NCI-H1105 (cell line): Measurements from ENCODE around the gene PI4KB.
"Not testable (repeated sequence)": the region's sequence is repeated elsewhere in the genome, so short reads cannot be mapped to it uniquely, and the experiment has no call there.

ENCODE experiments used
- DNase-seq: peaks from one replicate; lab custom pipeline; 2025; lab: John Stamatoyannopoulos, UW

Gene PI4KB

GRCh38 chr1:151281225-151281968 is 45.8 kb downstream of the PI4KB start:
- peak; percentile 97 for DNase-seq

DNA sequence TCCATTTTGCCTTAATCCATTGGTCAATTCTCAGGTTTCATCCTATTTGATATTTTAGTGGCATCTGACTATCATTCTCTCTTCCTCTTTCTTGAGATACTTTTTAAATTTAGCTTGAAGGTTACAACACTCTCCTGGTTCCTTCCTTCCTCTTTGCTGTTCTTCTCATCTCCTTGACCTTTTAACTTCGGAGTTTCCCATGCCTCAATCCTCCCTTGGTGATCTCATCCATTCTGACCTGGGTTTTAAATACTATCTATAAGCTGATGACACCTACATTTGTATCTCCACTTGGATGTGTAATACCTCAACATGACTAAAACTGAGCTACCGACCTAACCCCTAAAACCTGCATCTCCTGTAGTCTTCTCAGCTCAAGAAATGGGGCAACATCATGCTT is 50.0 kb downstream of the PI4KB start:
- no peak for DNase-seq

- DNase-seq = not testable (repeated sequence)
Measured at GRCh38 chr1:151275341-151275740, 51.9 kb downstream of the PI4KB start.

DNA sequence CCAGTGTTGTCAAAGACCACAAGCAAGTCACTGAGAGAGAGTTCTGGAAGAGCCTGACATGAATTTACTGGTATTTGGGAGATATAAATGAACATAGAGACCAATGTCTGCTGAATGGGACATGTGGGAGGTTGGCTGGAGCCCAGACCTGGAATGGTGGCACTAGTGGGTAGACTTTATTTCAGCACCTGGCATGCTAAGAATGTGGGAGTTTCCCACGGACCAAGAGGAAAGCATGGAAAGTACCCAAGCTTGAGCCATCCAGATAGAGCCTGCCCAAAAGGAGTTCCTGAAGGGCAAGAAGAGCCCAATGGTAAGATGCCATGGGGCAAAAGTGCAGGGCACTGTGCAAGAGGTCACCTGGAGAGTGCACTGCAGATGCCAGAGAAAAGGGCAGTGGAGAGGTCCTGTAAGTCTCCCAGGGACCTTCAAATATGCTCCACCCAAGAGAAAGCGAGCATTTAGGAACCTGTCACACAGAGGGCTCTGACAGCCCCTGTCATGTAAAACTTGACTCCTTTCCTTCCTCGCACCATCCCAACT is 53.2 kb downstream of the PI4KB start:
- no peak for DNase-seq

GRCh38 chr1:151267760-151268159 is 59.5 kb downstream of the PI4KB start:
- DNase-seq = no peak

GRCh38 chr1:151266821-151267220 is 60.4 kb downstream of the PI4KB start:
- no peak for DNase-seq

DNA sequence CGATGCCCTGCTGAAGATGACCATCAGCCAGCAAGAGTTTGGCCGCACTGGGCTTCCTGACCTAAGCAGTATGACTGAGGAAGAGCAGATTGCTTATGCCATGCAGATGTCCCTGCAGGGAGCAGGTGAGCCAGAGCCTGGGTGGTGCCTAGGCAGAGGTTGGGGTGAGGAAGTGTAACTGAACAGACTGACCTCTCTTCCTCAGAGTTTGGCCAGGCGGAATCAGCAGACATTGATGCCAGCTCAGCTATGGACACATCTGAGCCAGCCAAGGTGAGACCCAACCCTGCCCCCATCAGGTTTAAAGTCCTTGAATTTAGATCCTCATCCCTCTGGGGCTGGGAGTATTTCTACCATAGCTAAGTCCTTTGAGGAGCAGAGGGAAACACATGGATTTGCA is 60.9 kb downstream of the PI4KB start:
- DNase-seq = no peak

DNA sequence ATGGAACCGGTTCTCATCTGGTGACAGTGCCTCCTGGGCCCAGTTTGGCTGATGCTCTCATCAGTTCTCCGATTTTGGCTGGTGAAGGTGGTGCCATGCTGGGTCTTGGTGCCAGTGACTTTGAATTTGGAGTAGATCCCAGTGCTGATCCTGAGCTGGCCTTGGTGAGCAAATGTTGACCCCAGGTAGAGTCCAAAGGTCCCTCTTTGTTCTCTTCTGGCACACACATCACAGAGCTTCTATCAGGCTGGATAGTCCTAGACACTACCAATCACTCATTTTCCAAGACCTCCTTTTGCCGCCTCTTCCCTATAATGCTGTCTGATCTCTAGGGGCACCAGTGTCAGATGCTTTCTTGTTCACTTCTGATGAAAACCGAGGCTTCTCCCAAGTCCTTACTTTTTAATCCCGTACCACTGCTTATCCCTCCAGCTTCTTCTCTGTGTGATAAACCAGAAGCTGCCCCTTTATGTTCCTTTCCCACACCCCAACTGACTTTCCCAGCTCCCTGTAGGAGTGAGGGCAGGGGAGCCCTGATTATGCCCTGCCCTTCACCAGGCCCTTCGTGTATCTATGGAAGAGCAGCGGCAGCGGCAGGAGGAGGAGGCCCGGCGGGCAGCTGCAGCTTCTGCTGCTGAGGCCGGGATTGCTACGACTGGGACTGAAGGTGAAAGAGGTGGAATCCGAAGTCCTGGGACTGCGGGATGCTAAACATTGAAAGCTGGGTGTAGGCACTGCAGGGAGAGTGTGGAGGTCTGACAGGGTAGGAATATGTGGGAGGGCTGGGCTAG is 61.6 kb downstream of the PI4KB start:
- DNase-seq = no peak

- DNase-seq = no peak
Measured at GRCh38 chr1:151259351-151259750, 67.9 kb downstream of the PI4KB start.

GRCh38 chr1:151255381-151255780 is 71.8 kb downstream of the PI4KB start:
- DNase-seq = no peak

GRCh38 chr1:151254217-151255213 is 72.7 kb downstream of the PI4KB start, which contains the start of gene PSMD4:
PSMD4 (plus strand) TSS chr1:151254734; CDS start chr1:151254783, 49 bp downstream.
- peak; percentile 94 for DNase-seq

DNA sequence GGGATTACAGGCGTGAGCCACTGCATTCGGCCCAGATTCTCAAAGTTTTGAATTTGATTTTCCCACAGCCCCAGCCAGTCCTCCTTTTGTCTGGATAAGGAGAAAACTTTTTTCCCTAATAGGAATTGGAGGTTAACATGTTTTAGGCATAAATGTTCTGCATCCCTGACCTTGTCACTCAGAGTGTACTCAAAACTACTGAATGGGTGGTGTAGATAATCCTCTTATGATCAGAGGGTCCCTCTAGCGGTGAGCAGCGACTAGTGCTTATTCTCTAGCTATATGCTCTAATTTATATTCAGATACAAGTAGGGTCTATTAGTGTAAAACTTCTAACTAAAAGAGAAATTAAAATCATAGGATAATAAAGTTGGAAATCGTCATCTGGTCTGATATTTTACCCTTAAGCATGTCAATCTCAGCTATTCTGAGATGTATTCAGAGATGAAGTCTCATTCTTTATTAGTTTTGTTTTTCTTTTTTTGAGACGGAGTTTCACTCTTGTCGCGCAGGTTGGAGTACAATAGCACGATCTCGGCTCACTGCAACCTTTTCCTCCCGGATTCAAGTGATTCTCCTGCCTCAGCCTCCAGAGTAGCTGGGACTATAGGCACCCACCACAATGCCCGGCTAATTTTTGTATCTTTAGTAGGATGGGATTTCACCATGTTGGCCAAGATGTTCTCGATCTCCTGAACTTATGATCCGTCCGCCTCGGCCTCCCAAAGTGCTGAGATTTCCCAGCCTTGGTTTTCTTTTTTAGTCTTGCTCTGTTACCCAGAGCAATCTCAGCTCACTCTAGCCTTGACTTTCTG is 75.4 kb downstream of the PI4KB start:
- peak; percentile 45 for DNase-seq

GRCh38 chr1:151246786-151247185 is 80.4 kb downstream of the PI4KB start:
- DNase-seq = no peak

DNA sequence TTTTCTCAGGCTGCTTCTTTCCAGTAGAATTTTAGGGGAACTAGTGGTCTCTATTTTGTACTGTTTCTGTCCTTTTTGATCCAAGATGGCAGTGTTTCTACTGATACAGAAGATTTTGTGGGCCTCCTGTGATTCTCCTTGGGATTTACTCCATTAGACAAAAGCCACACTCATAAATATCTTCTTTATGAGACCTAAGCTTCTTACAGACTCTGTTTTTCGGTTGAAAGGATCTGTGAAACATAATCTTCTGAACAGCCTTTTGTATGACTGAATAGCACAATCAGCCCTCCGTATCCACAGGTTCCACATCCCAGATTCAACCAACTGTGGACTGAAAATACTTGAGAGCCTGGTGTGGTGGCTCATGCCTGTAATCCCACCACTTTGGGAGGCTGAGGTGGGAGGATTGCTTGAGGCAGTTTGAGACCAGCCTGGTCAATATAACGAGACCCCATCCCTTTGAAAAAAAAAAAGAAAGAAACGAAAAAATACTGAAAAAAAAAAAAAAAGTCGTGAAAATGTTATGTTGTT is 83.5 kb downstream of the PI4KB start:
- no peak for DNase-seq

DNA sequence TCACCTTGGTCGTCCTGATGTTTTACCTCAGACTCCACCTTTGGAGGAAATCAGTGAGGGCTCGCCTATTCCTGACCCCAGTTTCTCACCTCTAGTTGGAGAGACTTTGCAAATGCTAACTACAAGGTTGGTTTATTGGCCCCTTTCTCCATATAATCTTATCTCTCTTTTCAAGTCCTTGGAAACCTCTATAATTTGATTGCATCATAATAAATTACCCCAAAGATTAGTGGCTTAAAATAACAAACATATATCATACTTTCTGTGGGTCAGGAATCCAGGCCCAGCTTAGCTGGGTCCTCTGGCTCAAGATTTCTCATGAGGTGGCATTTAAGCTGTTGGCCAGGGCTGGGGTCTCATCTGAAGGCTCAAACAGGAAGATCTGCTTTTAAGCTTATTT is 84.8 kb downstream of the PI4KB start:
- no peak for DNase-seq
